HepG2 (cell line): Measurements from ENCODE around the gene ARFIP1. TPM values are rescaled to one million over a fixed set of nuclear protein-coding genes. Genes with fewer than 3 reads are reported as not detected.

Experiments
- ATAC-seq: fragments of 200-7000 bp; cut with Tn5 transposase; 3 replicates; pipeline ENCODE4 v1.9.1; 2020; ENCODE audit warnings: mild to moderate bottlenecking, moderate library complexity
- BruUV-seq: library from RNA; stranded (reverse); fragments of 400-500 nt; replicated peaks from 2 replicates; lab custom pipeline; 2021; lab: Mats Ljungman, UMichigan
- CTCF ChIA-PET: fragments of 300-600 bp; formaldehyde crosslinking; extraction: SDS; loops from one replicate; lab custom pipeline; 2021; ENCODE audit warnings: low total read pairs, inconsistent platforms, low intra/inter-chr PET ratio; lab: Yijun Ruan, JAX
- POLR2A ChIA-PET: fragments of 350-600 bp; sonication (Branson Sonifier 250); formaldehyde crosslinking; loops from one replicate; lab custom pipeline; 2020; ENCODE audit warnings: antibody characterized with exemption, inconsistent platforms; lab: Yijun Ruan, JAX
- DNase-seq: peaks from one replicate; pipeline ENCODE4 v3.0.0-alpha.2; 2015; ENCODE audit warnings: low spot score
- FAIRE-seq: peaks from 3 replicates; lab custom pipeline; 2011; peaks lifted over from hg19 to GRCh38; lab: Jason Lieb, UNC
- H2AFZ ChIP-seq: one replicate; pipeline ENCODE4 v1.6.1; 2011; ENCODE audit warnings: low read length, inconsistent platforms
- H3K27ac ChIP-seq: fragments of 300-600 bp; 3 replicates; pipeline ENCODE4 v1.8.0; 2011; ENCODE audit warnings: mixed run types, mild to moderate bottlenecking, mixed read lengths, low read length, inconsistent platforms; ENCODE audit not compliant: insufficient read depth; ENCODE audit errors: extremely low read length
- H3K27me3 ChIP-seq, 2 experiments: fragments of 200-600 bp in 1 of 2; 2 replicates in 1 of 2; 3 replicates in 1 of 2; pipeline versions ENCODE4 v1.6.0 to v1.8.0; 2011; ENCODE audit warnings: low read length in 2 of 2, mild to moderate bottlenecking in 2 of 2, moderate library complexity in 2 of 2, inconsistent platforms in 1 of 2; ENCODE audit not compliant: insufficient read depth in 2 of 2, control insufficient read depth in 1 of 2
- H3K36me3 ChIP-seq, 2 experiments: fragments of 200-600 bp in 1 of 2; replicated peaks in 1 of 2; 2 replicates in 1 of 2; 3 replicates in 1 of 2; pipeline versions ENCODE4 v1.5.1 to v1.8.0; 2011; ENCODE audit warnings: low read length in 2 of 2, inconsistent platforms in 1 of 2; ENCODE audit not compliant: insufficient read depth in 2 of 2, control insufficient read depth in 1 of 2
- H3K4me1 ChIP-seq: 2 replicates; pipeline ENCODE4 v1.5.1; 2012; ENCODE audit warnings: low read length, inconsistent platforms; ENCODE audit not compliant: insufficient read depth
- H3K4me2 ChIP-seq: 2 replicates; pipeline ENCODE4 v1.6.0; 2011; ENCODE audit warnings: low read depth, low read length, inconsistent platforms
- H3K4me3 ChIP-seq, 3 experiments: fragments of 200-600 bp in 1 of 3; sonication (generic), shearing (Covaris generic) in 1 of 3; replicated peaks in 1 of 3; 2 replicates each; pipeline ENCODE4 v1.5.1; 2011 to 2016; ENCODE audit warnings: low read length in 3 of 3, inconsistent platforms in 2 of 3, low read depth in 2 of 3, mild to moderate bottlenecking in 2 of 3, control low read depth in 1 of 3, mixed read lengths in 1 of 3; ENCODE audit not compliant: insufficient read depth in 1 of 3
- H3K79me2 ChIP-seq: one replicate; pipeline ENCODE4 v1.6.1; 2011; ENCODE audit warnings: low read length, inconsistent platforms; ENCODE audit not compliant: insufficient read depth
- H3K9ac ChIP-seq: 2 replicates; pipeline ENCODE4 v1.6.0; 2011; ENCODE audit warnings: mild to moderate bottlenecking, low read depth, low read length, inconsistent platforms; ENCODE audit not compliant: insufficient read depth
- H3K9me3 ChIP-seq: 2 replicates; pipeline ENCODE4 v1.5.1; 2012; ENCODE audit warnings: mild to moderate bottlenecking, low read length
- H4K20me1 ChIP-seq: 2 replicates; pipeline ENCODE4 v1.6.0; 2011; ENCODE audit warnings: inconsistent platforms, mild to moderate bottlenecking, low read length, moderate library complexity; ENCODE audit not compliant: insufficient read depth
- ARNTL ChIP-seq: sonication (generic); formaldehyde crosslinking; IDR thresholded peaks from 2 replicates; pipeline ENCODE4 v1.4.0; 2020; ENCODE audit warnings: mild to moderate bottlenecking, missing genetic modification reagents
- GATA4 ChIP-seq: sonication (generic); IDR thresholded peaks from 2 replicates; pipeline ENCODE4 v1.6.1; 2016; ENCODE audit warnings: antibody characterized with exemption, low read depth, borderline replicate concordance
- KDM6A ChIP-seq: IDR thresholded peaks from 2 replicates; pipeline ENCODE4 v1.6.1; 2016; ENCODE audit warnings: low read depth
- PAX8 ChIP-seq: sonication (generic); formaldehyde crosslinking; IDR thresholded peaks from 2 replicates; pipeline ENCODE4 v1.8.0; 2022; ENCODE audit warnings: mild to moderate bottlenecking, missing genetic modification reagents, borderline replicate concordance
- PPARG ChIP-seq: conservative IDR thresholded peaks from 2 replicates; pipeline ENCODE4 v1.6.1; 2016; ENCODE audit warnings: missing biosample characterization, missing genetic modification reagents
- SALL2 ChIP-seq: sonication (generic); formaldehyde crosslinking; IDR thresholded peaks from 2 replicates; pipeline ENCODE4 v1.8.1; 2023; ENCODE audit warnings: mild to moderate bottlenecking, missing genetic modification reagents, inconsistent platforms
- SPEN ChIP-seq: sonication (generic); formaldehyde crosslinking; IDR thresholded peaks from 2 replicates; pipeline ENCODE4 v1.5.1; 2020; ENCODE audit warnings: low read depth, mild to moderate bottlenecking, missing genetic modification reagents
- ZNF329 ChIP-seq: sonication (generic); formaldehyde crosslinking; IDR thresholded peaks from 2 replicates; pipeline ENCODE4 v1.9.0; 2021; ENCODE audit warnings: low read depth, mild to moderate bottlenecking, missing genetic modification reagents
- ZNF572 ChIP-seq: sonication (generic); formaldehyde crosslinking; IDR thresholded peaks from 2 replicates; pipeline ENCODE4 v1.5.1; 2020; ENCODE audit warnings: mild to moderate bottlenecking, missing genetic modification reagents
- ZNF616 ChIP-seq: sonication (generic); formaldehyde crosslinking; IDR thresholded peaks from 2 replicates; pipeline ENCODE4 v1.5.0; 2020; ENCODE audit warnings: low read depth, mild to moderate bottlenecking, missing genetic modification reagents
- in situ Hi-C: cut with HindIII; loops from 2 replicates; pipeline ENCODE4 v1.10.0; 2017; ENCODE audit warnings: low pct_unique_long_range_greater_than_20kb; ENCODE audit not compliant: extremely low pct_ligation_motif_present
- intact Hi-C: fragments of 100-400 bp; cut with micrococcal nuclease; formaldehyde crosslinking; loops from one replicate; pipeline ENCODE4 v1.10.0; 2022; ENCODE audit not compliant: unreplicated experiment
- polyA plus RNA-seq, 8 experiments: library from polyadenylated mRNA; depleted of rRNA in 3 of 8; stranded (reverse) in 7 of 8; unstranded in 1 of 8; fragments of >200 nt; fragmentation: Illumina TruSeq in 4 of 8; extraction: Trizol in 4 of 8; gene quantifications; 2 replicates each; pipeline versions ENCODE4 v1.2.1 to v1.2.3, GENCODE V29; 2011 to 2016; ENCODE audit warnings: low read depth in 4 of 8, missing spikeins in 1 of 8, mixed read lengths in 1 of 8; ENCODE audit not compliant: insufficient read depth in 1 of 8
- total RNA-seq, 5 experiments: library from RNA; depleted of rRNA; stranded (reverse); fragments of >200 nt; fragmentation: Illumina TruSeq; extraction: Trizol; gene quantifications; 2 replicates each; pipeline ENCODE4 v1.2.3, GENCODE V29; 2016; ENCODE audit warnings: low read depth in 1 of 5
- TF ChIP-seq, protein P1 (sequence below): sonication (generic); formaldehyde crosslinking; IDR thresholded peaks from 2 replicates; pipeline ENCODE4 v1.4.0; 2020; ENCODE audit warnings: missing genetic modification reagents, borderline replicate concordance
- TF ChIP-seq, protein P2 (sequence below): sonication (generic); formaldehyde crosslinking; IDR thresholded peaks from 2 replicates; pipeline ENCODE4 v1.8.1; 2023; ENCODE audit warnings: mild to moderate bottlenecking, moderate library complexity, missing genetic modification reagents
- TF ChIP-seq, protein P3 (sequence below): sonication (generic); formaldehyde crosslinking; IDR thresholded peaks from 2 replicates; pipeline ENCODE4 v1.5.0; 2020; ENCODE audit warnings: missing genetic modification reagents
- TF ChIP-seq, protein P4 (sequence below): sonication (generic); formaldehyde crosslinking; IDR thresholded peaks from 2 replicates; pipeline ENCODE4 v1.8.0; 2022; ENCODE audit warnings: mild to moderate bottlenecking, missing genetic modification reagents; ENCODE audit not compliant: insufficient replicate concordance
- TF ChIP-seq, protein P5 (sequence below): IDR thresholded peaks from 2 replicates; pipeline ENCODE4 v1.6.1; 2016; ENCODE audit warnings: low read depth, missing genetic modification reagents, missing compliant biosample characterization

Gene ARFIP1
- total and polyA plus RNA-seq, 2 of the 13 experiments (the other 11 are each of a cell fraction or from before 2014, with no cell fraction given) = 9.9 to 27.7 TPM

DNA sequence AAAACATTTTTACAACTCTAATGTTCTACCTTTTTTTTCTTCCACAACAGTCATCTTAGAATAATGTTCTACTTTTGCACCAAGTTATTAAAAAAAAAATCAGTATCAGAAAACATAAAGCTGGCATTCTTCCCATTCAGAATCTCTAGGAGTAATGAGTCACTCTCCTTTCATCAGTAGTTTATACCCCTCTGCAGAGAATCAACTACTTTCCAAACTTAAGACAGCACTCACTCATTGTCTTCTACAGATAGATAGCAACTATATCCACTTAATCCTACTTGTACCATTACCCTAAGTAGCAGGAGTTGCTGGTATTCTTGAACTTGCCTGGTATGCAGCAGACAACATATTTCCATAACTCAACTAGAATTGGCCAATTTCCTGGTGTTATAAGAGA lies 3.4 kb upstream of the ARFIP1 start:
- H3K9ac ChIP-seq = no peak overlapping the region
- intact Hi-C loops = loop anchor here (5.0 to 10.0 kb wide), 2 partner anchors 178 to 351 kb away; no protein-coding TSS in a partner anchor
- no peak for FAIRE-seq
- no peak for TF ChIP-seq PAX8
- TF ChIP-seq, protein P1, sequence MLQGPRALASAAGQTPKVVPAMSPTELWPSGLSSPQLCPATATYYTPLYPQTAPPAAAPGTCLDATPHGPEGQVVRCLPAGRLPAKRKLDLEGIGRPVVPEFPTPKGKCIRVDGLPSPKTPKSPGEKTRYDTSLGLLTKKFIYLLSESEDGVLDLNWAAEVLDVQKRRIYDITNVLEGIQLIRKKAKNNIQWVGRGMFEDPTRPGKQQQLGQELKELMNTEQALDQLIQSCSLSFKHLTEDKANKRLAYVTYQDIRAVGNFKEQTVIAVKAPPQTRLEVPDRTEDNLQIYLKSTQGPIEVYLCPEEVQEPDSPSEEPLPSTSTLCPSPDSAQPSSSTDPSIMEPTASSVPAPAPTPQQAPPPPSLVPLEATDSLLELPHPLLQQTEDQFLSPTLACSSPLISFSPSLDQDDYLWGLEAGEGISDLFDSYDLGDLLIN = no peak
- TF ChIP-seq, protein P2, sequence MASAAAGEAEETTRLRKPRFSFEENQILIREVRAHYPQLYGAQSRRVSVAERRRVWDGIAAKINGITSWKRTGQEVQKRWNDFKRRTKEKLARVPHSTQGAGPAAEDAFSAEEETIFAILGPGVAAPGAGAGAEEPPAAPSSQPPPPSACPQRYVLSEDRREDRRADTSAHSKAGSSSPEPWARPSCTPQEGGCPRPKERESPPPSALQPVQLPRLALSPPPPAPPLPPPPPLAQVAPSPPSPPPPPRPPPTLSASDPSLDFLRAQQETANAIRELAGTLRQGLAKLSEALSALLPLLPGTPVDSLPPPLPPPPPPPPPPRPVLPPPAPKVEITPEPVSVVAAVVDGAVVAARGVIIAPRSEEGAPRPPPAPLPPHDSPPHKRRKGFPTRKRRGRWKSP (CRISPR knock-in tag) = no peak
- no peak for TF ChIP-seq PPARG
- no peak for TF ChIP-seq SALL2 (CRISPR knock-in tag)
- TF ChIP-seq, protein P3, sequence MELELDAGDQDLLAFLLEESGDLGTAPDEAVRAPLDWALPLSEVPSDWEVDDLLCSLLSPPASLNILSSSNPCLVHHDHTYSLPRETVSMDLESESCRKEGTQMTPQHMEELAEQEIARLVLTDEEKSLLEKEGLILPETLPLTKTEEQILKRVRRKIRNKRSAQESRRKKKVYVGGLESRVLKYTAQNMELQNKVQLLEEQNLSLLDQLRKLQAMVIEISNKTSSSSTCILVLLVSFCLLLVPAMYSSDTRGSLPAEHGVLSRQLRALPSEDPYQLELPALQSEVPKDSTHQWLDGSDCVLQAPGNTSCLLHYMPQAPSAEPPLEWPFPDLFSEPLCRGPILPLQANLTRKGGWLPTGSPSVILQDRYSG (CRISPR knock-in tag) = no peak
- TF ChIP-seq ZNF616 (CRISPR knock-in tag) = no peak
- no peak for TF ChIP-seq KDM6A (CRISPR knock-in tag)
- TF ChIP-seq ZNF329 (CRISPR knock-in tag) = no peak
- no peak for TF ChIP-seq ARNTL (CRISPR knock-in tag)
- TF ChIP-seq ZNF572 (CRISPR knock-in tag) = no peak
- TF ChIP-seq, protein P4, sequence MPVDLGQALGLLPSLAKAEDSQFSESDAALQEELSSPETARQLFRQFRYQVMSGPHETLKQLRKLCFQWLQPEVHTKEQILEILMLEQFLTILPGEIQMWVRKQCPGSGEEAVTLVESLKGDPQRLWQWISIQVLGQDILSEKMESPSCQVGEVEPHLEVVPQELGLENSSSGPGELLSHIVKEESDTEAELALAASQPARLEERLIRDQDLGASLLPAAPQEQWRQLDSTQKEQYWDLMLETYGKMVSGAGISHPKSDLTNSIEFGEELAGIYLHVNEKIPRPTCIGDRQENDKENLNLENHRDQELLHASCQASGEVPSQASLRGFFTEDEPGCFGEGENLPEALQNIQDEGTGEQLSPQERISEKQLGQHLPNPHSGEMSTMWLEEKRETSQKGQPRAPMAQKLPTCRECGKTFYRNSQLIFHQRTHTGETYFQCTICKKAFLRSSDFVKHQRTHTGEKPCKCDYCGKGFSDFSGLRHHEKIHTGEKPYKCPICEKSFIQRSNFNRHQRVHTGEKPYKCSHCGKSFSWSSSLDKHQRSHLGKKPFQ (CRISPR knock-in tag) = no peak
- TF ChIP-seq SPEN (CRISPR knock-in tag) = no peak
- TF ChIP-seq, protein P5, sequence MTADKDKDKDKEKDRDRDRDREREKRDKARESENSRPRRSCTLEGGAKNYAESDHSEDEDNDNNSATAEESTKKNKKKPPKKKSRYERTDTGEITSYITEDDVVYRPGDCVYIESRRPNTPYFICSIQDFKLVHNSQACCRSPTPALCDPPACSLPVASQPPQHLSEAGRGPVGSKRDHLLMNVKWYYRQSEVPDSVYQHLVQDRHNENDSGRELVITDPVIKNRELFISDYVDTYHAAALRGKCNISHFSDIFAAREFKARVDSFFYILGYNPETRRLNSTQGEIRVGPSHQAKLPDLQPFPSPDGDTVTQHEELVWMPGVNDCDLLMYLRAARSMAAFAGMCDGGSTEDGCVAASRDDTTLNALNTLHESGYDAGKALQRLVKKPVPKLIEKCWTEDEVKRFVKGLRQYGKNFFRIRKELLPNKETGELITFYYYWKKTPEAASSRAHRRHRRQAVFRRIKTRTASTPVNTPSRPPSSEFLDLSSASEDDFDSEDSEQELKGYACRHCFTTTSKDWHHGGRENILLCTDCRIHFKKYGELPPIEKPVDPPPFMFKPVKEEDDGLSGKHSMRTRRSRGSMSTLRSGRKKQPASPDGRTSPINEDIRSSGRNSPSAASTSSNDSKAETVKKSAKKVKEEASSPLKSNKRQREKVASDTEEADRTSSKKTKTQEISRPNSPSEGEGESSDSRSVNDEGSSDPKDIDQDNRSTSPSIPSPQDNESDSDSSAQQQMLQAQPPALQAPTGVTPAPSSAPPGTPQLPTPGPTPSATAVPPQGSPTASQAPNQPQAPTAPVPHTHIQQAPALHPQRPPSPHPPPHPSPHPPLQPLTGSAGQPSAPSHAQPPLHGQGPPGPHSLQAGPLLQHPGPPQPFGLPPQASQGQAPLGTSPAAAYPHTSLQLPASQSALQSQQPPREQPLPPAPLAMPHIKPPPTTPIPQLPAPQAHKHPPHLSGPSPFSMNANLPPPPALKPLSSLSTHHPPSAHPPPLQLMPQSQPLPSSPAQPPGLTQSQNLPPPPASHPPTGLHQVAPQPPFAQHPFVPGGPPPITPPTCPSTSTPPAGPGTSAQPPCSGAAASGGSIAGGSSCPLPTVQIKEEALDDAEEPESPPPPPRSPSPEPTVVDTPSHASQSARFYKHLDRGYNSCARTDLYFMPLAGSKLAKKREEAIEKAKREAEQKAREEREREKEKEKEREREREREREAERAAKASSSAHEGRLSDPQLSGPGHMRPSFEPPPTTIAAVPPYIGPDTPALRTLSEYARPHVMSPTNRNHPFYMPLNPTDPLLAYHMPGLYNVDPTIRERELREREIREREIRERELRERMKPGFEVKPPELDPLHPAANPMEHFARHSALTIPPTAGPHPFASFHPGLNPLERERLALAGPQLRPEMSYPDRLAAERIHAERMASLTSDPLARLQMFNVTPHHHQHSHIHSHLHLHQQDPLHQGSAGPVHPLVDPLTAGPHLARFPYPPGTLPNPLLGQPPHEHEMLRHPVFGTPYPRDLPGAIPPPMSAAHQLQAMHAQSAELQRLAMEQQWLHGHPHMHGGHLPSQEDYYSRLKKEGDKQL = no peak
- TF ChIP-seq GATA4 = no peak

More for the DNA sequence above, 3.4 kb upstream of the ARFIP1 start:
- in situ Hi-C loops = no loop called here
- DNase-seq (no peak), ATAC-seq (no peak)
- H3K27me3 ChIP-seq = no peaks in the 10 kb centered on the region; a peak in 1 of 5 replicates
- H2AFZ ChIP-seq = no peak overlapping the region
- no peaks in the 10 kb centered on the region for H3K9me3 ChIP-seq
- CTCF ChIA-PET = no interaction called here
- H3K4me2 ChIP-seq = no peak overlapping the region
- H4K20me1 ChIP-seq = no peaks in the 10 kb centered on the region
- no peak overlapping the region for H3K27ac ChIP-seq
- no peak overlapping the region for H3K4me3 ChIP-seq
- POLR2A ChIA-PET = no interaction called here
- H3K36me3 ChIP-seq = no peaks in the 10 kb centered on the region
- BruUV-seq = no TSS peak
- peaks cover 13% of the 10 kb centered on the region for H3K79me2 ChIP-seq
- peaks cover 17% of the 10 kb centered on the region for H3K4me1 ChIP-seq
